Measurements from ENCODE around the gene JAM2. TPM values are rescaled to one million over a fixed set of nuclear protein-coding genes. Genes with fewer than 3 reads are reported as not detected.

Gene JAM2
- total RNA-seq, 1 experiment from 2014 or later = not detected

DNA sequence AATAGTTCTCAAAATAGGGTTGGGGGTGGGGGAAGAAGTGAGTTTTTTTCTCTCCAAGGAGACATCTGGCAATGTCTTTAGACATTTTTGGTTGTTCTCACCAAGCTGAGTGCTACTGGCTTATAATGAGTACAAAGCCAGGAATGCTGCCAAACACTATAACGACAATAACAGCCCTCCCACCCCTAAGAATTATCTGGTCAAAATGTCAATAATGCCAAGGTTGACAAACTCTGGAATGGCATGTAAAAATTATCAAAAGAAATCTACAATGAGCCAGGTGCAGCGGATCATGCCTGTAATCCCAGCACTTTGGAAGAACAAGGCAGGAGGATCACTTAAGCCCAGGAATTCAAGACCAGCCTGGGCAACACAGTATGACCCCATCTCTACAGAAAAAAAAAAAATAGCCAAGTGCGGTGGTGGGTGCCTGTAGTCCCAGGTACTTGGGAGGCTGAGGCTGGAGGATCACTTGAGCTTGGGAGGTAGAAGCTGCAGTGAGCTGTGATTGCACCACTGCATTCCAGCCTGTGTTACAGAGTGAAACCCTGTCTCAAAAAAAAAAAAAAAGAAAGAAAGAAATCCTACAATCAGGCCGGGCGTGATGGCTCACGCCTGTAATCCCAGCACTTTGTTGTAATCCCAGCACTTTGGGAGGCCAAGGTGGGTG is 93.2 kb downstream of the JAM2 start:
- Histone ChIP-seq H2AFZ (no peak overlapping the region), H3F3A (ENCODE audit: insufficient read depth, low read depth) (peaks cover 11% of the 10 kb centered on the region; the same call in 1 of the 2 replicates), H4K20me1 (ENCODE audit: insufficient read depth) (no peaks in the 10 kb centered on the region; the same call in 1 of the 2 replicates), H3K9me3 (ENCODE audit: insufficient read depth, low read depth) (no peaks in the 10 kb centered on the region), H3K27ac (no peak overlapping the region), H3K36me3 (ENCODE audit: low read depth) (peaks cover 12% of the 10 kb centered on the region; the same call in 1 of the 2 replicates), H3K27me3 (ENCODE audit: insufficient read depth, low read depth) (no peaks in the 10 kb centered on the region), H3K4me2 (no peak overlapping the region), H3K79me2 (ENCODE audit: low read depth) (peaks cover 57% of the 10 kb centered on the region), H3K9me2 (ENCODE audit: insufficient read depth) (no peaks in the 10 kb centered on the region), H3K4me3 (no peak overlapping the region), H3K4me1 (replicated peaks; ENCODE audit: insufficient read depth) (peaks cover 12% of the 10 kb centered on the region; the same call in 1 of the 2 replicates)
- no peak for TF ChIP-seq EZH2 (IDR thresholded peaks at IDR 0.05; ENCODE audit: low read depth)
- TF ChIP-seq, protein P1, sequence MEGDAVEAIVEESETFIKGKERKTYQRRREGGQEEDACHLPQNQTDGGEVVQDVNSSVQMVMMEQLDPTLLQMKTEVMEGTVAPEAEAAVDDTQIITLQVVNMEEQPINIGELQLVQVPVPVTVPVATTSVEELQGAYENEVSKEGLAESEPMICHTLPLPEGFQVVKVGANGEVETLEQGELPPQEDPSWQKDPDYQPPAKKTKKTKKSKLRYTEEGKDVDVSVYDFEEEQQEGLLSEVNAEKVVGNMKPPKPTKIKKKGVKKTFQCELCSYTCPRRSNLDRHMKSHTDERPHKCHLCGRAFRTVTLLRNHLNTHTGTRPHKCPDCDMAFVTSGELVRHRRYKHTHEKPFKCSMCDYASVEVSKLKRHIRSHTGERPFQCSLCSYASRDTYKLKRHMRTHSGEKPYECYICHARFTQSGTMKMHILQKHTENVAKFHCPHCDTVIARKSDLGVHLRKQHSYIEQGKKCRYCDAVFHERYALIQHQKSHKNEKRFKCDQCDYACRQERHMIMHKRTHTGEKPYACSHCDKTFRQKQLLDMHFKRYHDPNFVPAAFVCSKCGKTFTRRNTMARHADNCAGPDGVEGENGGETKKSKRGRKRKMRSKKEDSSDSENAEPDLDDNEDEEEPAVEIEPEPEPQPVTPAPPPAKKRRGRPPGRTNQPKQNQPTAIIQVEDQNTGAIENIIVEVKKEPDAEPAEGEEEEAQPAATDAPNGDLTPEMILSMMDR (conservative IDR thresholded peaks at IDR 0.05) = no peak
- no peak for DNase-seq
- ChIA-PET CTCF (interaction anchor here (0.6 kb wide), 1 partner anchor 142 kb away, joined by 3 read pairs; no protein-coding TSS in a partner anchor), POLR2A (ENCODE audit: unreplicated experiment) (no interaction called here)
- intact Hi-C loops (cut with micrococcal nuclease; ENCODE audit: unreplicated experiment) = no loop called here
- BruUV-seq (replicated peaks) = no TSS peak

DNA sequence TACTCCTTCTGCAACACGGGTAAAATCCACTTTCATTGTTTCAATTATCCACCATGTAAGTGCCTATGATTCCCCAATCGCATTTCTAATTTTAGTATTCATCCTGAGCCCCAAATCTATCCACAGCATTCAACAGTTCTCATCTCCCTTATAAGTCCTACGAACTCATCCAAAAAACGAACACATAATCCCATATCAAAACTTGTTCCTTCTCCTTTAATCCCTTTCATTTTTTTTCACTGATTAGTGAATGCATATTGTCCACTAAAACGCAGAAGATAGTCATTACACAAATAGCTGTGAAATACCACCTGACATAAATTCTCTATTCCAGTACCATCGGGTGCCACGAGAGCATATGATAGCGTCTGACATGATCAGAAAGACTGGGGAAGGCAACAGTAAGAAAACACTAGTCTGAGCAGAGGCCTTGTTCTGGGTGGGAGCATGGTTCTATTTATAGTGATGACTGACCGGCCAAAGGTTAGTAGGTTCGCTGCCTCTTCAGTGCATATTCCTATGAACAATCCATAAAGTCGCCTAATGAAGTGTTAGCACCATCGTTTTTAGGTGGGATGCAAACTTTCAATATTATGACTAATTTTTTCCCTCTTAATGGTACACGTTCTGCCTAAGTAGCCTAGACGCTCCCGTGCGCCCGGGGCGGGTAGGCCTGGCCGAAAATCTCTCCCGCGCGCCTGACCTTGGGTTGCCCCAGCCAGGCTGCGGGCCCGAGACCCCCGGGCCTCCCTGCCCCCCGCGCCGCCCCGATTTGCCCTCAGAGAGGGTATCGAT is 95.0 kb downstream of the JAM2 start:
- Histone ChIP-seq H3F3A (ENCODE audit: insufficient read depth, low read depth) (peaks cover 11% of the 10 kb centered on the region; the same call in 1 of the 2 replicates), H3K27me3 (ENCODE audit: insufficient read depth, low read depth) (no peaks in the 10 kb centered on the region), H3K4me1 (replicated peaks; ENCODE audit: insufficient read depth) (peaks cover 13% of the 10 kb centered on the region; the same call in 1 of the 2 replicates), H4K20me1 (ENCODE audit: insufficient read depth) (no peaks in the 10 kb centered on the region; the same call in 1 of the 2 replicates), H3K36me3 (ENCODE audit: low read depth) (0 out of 2 replicates have a peak, but pooled peaks cover 8% of the 10 kb centered on the region), H3K4me2 (peak overlapping the region; percentile 95), H3K79me2 (ENCODE audit: low read depth) (peaks cover 75% of the 10 kb centered on the region), H3K9me2 (ENCODE audit: insufficient read depth) (no peaks in the 10 kb centered on the region), H3K27ac (peak overlapping the region; percentile 98), H2AFZ (peak overlapping the region; percentile 90), H3K4me3 (peak overlapping the region; percentile 94), H3K9me3 (ENCODE audit: insufficient read depth, low read depth) (no peaks in the 10 kb centered on the region)
- no TSS peak for BruUV-seq (replicated peaks)
- CTCF ChIA-PET = no interaction called here
- intact Hi-C loops (cut with micrococcal nuclease; ENCODE audit: unreplicated experiment) = loop anchor here (1.0 kb wide), 1 partner anchor 126 kb away; no protein-coding TSS in a partner anchor
- POLR2A ChIA-PET (ENCODE audit: unreplicated experiment) = no interaction called here
- TF ChIP-seq EZH2 (IDR thresholded peaks at IDR 0.05; ENCODE audit: low read depth) = no peak
- TF ChIP-seq, protein P1 (conservative IDR thresholded peaks at IDR 0.05) = no peak
- no peak for DNase-seq

DNA sequence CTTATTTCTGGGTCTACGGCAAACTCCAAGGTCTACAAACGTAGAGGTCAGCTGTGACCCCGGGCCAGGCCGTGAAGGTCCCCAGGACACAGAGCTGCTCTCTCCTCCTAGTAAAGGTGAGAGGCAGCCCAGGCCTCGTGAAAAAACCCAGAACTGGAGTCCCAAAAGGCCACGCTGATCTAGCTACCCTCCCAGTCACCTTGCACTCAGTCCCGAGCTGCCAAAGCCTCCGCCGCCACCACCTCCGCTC is 95.5 kb downstream of the JAM2 start:
- 0 out of 2 replicates have a peak, but pooled peaks cover 2% of the 10 kb centered on the region for H3K36me3 ChIP-seq (ENCODE audit: low read depth)
- BruUV-seq (replicated peaks) = no TSS peak
- TF ChIP-seq, protein P1 (conservative IDR thresholded peaks at IDR 0.05) = no peak
- TF ChIP-seq EZH2 (IDR thresholded peaks at IDR 0.05; ENCODE audit: low read depth) = no peak
- H3F3A ChIP-seq (ENCODE audit: insufficient read depth, low read depth) = peaks cover 11% of the 10 kb centered on the region; the same call in 1 of the 2 replicates
- peaks cover 13% of the 10 kb centered on the region; the same call in 1 of the 2 replicates for H3K4me1 ChIP-seq (replicated peaks; ENCODE audit: insufficient read depth)
- H3K4me2 ChIP-seq = peak overlapping the region; percentile 95
- no peaks in the 10 kb centered on the region for H3K9me3 ChIP-seq (ENCODE audit: insufficient read depth, low read depth)
- H3K79me2 ChIP-seq (ENCODE audit: low read depth) = peaks cover 77% of the 10 kb centered on the region
- no peaks in the 10 kb centered on the region for H3K27me3 ChIP-seq (ENCODE audit: insufficient read depth, low read depth)
- no peak for DNase-seq
- peak overlapping the region; percentile 98 for H3K27ac ChIP-seq
- H3K9me2 ChIP-seq (ENCODE audit: insufficient read depth) = no peaks in the 10 kb centered on the region
- CTCF ChIA-PET = interaction anchor here (0.6 kb wide), 1 partner anchor 171 kb away, joined by 3 read pairs; no protein-coding TSS in a partner anchor
- H3K4me3 ChIP-seq = peak overlapping the region; percentile 94
- intact Hi-C loops (cut with micrococcal nuclease; ENCODE audit: unreplicated experiment) = loop anchor here (1.0 kb wide), 1 partner anchor 126 kb away; no protein-coding TSS in a partner anchor
- POLR2A ChIA-PET (ENCODE audit: unreplicated experiment) = no interaction called here
- no peaks in the 10 kb centered on the region; the same call in 1 of the 2 replicates for H4K20me1 ChIP-seq (ENCODE audit: insufficient read depth)
- H2AFZ ChIP-seq = peak overlapping the region; percentile 90
